ENCODE measurements around the gene B4GALNT4. TPM values are rescaled to one million over a fixed set of nuclear protein-coding genes. Genes with fewer than 3 reads are reported as not detected.
"Not testable (repeated sequence)": the region's sequence is repeated elsewhere in the genome, so short reads cannot be mapped to it uniquely, and the experiment has no call there.

Gene B4GALNT4
- polyA plus RNA-seq (2012; ENCODE audit: low read depth, missing spikeins), result 0.22 TPM

DNA sequence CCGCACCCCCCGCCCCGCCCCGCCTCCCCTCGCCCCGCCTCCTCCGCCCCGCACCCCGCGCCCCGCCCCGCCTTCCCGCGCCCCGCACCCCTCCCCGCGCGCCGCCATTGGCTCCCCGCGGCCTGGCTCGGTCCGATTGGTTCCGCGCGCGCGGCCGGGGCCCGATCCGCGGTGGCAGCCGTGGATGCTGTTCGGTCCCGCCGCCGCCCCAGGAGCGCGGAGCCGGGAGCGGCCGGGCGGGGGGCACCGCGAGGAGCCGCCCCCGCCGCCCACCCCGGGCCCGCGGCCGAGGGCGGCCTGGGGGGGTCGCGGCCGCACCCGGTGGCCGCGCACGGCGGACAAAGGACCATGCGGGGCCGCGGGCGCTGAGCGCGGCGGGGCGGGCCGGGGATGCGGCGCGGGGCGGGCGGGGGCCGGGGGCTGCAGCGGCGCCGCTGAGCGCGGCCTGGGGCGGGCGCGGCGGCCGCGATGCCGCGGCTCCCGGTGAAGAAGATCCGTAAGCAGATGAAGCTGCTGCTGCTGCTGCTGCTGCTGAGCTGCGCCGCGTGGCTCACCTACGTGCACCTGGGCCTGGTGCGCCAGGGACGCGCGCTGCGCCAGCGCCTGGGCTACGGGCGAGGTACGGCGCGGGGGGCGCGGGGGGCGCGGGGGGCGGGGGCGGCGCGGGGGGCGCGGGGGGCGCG lies at the start of gene B4GALNT4:
TSS of gene B4GALNT4 (plus strand) at position 164 of the 683 bp plus-strand sequence. CDS start at position 469, 305 bp downstream.
- no peak for TF ChIP-seq POLR2A (IDR thresholded peaks at IDR 0.05; ENCODE audit: low read depth, low read length)
- TF ChIP-seq TAF1 (IDR thresholded peaks at IDR 0.05; ENCODE audit: low read depth, low read length), result no peak
- no peak for TF ChIP-seq POLR2AphosphoS5 (IDR thresholded peaks at IDR 0.05; ENCODE audit: low read depth, low read length)
- TF ChIP-seq POU2F2 (IDR thresholded peaks at IDR 0.05; ENCODE audit: low read depth, low read length), result no peak
- TF ChIP-seq PAX5 (IDR thresholded peaks at IDR 0.05; ENCODE audit: insufficient read depth, low read length, severe bottlenecking), result no peak
- no peak for TF ChIP-seq SPI1 (IDR thresholded peaks at IDR 0.05; ENCODE audit: low read depth, low read length)
- FAIRE-seq (peak; percentile 28), DNase-seq (ENCODE audit: insufficient read length, low spot score) (peak; percentile 53)

DNA sequence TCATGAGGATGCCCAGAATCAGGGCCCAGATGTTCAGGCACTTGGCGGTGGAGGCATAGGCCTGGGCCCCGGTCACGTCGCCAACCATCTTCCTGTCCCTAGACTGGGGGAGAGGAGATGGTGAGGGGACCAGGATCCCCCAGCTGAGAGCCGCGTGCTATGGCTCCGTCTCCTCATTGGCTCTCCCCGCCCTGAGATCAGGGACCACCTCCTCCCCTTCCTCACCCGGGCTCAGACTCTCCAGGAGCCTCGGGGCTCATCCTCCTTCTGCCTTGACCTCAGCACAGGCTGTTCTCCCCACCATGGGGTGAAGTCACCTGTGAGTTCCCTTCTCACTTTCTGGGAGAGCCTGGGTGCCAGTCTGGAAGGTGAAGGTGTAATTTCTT lies 49.4 kb upstream of the B4GALNT4 start:
- not testable (repeated sequence) for DNase-seq (ENCODE audit: insufficient read length, low spot score); FAIRE-seq

DNA sequence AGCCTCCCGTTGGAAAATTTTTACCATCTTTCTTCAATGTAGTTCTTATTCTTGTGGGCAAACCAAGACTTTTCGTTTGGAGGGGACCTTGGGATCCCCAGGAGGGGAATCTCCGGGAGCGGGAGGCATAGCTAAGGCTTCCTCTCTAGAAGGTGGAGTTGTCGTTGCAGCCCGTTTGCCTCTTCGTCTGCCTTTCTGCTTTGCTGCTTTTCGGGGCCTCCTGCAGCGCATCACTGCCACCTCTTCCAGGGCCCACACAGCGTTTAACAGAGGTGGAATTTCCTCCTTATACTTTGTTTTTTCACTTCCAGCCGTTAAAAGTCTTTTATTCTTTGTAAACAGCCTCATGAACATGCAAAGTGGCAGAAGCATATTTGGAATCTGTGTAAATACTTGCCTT lies 45.1 kb upstream of the B4GALNT4 start:
- DNase-seq (ENCODE audit: insufficient read length, low spot score), result no peak
- no peak for TF ChIP-seq POU2F2 (IDR thresholded peaks at IDR 0.05; ENCODE audit: low read depth, low read length)
- TF ChIP-seq TAF1 (IDR thresholded peaks at IDR 0.05; ENCODE audit: low read depth, low read length), result no peak
- TF ChIP-seq SPI1 (IDR thresholded peaks at IDR 0.05; ENCODE audit: low read depth, low read length), result no peak
- TF ChIP-seq POLR2A (IDR thresholded peaks at IDR 0.05; ENCODE audit: low read depth, low read length), result no peak
- no peak for TF ChIP-seq PAX5 (IDR thresholded peaks at IDR 0.05; ENCODE audit: insufficient read depth, low read length, severe bottlenecking)
- no peak for TF ChIP-seq POLR2AphosphoS5 (IDR thresholded peaks at IDR 0.05; ENCODE audit: low read depth, low read length)
- FAIRE-seq, result no peak

DNA sequence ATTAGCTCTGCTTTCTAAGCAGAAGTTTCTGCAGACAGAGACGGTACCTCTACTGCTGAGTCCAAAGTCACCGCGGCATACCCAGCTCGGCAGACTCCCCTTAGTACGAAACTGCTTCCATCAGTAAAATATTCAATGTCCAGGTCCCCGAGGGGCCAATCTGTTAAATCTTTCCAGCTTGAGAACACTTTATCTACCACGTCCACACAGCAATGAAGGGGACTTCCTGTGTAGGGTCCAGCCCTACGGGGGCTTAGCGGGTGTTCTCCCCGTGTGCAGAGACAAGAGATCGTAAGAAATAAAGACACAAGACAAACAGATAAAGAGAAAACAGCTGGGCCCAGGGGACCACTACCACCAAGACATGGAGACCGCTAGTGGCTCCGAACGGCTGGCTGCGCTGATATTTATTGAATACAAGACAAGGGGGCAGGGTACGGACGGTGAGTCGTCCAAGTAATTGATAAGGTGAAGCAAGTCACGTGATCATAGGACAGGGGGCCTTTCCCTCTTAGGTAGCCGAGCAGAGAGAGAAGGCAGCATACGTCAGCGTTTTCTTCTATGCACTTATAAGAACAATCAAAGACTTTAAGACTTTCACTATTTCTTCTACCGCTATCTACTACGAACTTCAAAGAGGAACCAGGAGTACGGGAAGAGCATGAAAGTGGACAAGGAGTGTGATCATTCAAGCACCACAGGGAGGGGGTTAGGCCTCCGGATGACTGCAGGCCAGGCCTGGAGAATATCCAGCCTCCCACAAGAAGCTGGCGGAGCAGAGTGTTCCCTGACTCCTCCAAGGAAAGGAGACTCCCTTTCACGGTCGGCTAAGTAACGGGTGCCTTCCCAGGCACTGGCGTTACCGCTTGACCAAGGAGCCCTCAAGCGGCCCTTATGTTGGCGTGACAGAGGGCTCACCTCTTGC lies 44.4 kb upstream of the B4GALNT4 start:
- not testable (repeated sequence) for FAIRE-seq; DNase-seq (ENCODE audit: insufficient read length, low spot score)

GRCh38 chr11:325796-326591 lies 43.3 kb upstream of the B4GALNT4 start:
- no peak for TF ChIP-seq PAX5 (IDR thresholded peaks at IDR 0.05; ENCODE audit: insufficient read depth, low read length, severe bottlenecking)
- no peak for TF ChIP-seq POU2F2 (IDR thresholded peaks at IDR 0.05; ENCODE audit: low read depth, low read length)
- no peak for TF ChIP-seq TAF1 (IDR thresholded peaks at IDR 0.05; ENCODE audit: low read depth, low read length)
- no peak for TF ChIP-seq POLR2AphosphoS5 (IDR thresholded peaks at IDR 0.05; ENCODE audit: low read depth, low read length)
- TF ChIP-seq POLR2A (IDR thresholded peaks at IDR 0.05; ENCODE audit: low read depth, low read length), result no peak
- no peak for TF ChIP-seq SPI1 (IDR thresholded peaks at IDR 0.05; ENCODE audit: low read depth, low read length)
- FAIRE-seq (peak; percentile 64), DNase-seq (ENCODE audit: insufficient read length, low spot score) (no peak)

DNA sequence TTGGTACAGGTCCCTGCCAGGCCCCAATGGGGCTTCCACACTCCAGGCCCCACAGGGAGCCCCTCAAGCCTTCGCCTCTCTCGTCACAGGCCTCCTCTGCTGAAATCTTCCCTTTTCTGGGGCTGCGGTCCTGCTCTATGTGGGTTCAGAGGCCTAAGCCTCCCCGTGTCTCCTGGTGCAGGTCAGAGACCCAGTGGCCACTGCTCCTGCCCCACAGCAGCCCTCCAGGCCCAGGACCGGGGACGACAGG lies 42.8 kb upstream of the B4GALNT4 start:
- FAIRE-seq (no peak), DNase-seq (ENCODE audit: insufficient read length, low spot score) (no peak)
- no peak for TF ChIP-seq PAX5 (IDR thresholded peaks at IDR 0.05; ENCODE audit: insufficient read depth, low read length, severe bottlenecking)

GRCh38 chr11:326842-327580 lies 42.3 kb upstream of the B4GALNT4 start:
- DNase-seq (ENCODE audit: insufficient read length, low spot score) (peak; percentile 71), FAIRE-seq (peak; percentile 93)
- TF ChIP-seq TAF1 (IDR thresholded peaks at IDR 0.05; ENCODE audit: low read depth, low read length) (peak; percentile 41; the same call in 1 of the 2 replicates), POLR2AphosphoS5 (IDR thresholded peaks at IDR 0.05; ENCODE audit: low read depth, low read length) (no peak), POLR2A (IDR thresholded peaks at IDR 0.05; ENCODE audit: low read depth, low read length) (peak; percentile 47; the same call in 1 of the 2 replicates), SPI1 (IDR thresholded peaks at IDR 0.05; ENCODE audit: low read depth, low read length) (peak; percentile 95), PAX5 (IDR thresholded peaks at IDR 0.05; ENCODE audit: insufficient read depth, low read length, severe bottlenecking) (no peak), POU2F2 (IDR thresholded peaks at IDR 0.05; ENCODE audit: low read depth, low read length) (no peak)

DNA sequence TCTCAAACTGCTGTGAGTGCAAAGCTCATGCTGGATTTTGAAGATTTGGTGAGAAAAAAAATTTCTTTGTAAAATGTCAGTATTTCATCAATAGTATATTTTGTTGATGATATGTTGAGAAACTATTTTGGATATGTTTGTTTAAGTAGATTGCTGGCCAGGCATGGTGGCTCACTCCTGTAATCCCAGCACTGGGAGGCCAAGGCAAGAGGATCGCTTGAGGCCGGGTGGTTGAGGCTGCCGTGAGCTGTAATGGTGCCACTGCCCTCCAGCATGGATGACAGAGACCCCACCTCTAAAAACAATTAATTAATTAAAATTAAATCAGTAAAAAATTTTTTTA lies 41.7 kb upstream of the B4GALNT4 start:
- no peak for DNase-seq (ENCODE audit: insufficient read length, low spot score)
- no peak for FAIRE-seq

DNA sequence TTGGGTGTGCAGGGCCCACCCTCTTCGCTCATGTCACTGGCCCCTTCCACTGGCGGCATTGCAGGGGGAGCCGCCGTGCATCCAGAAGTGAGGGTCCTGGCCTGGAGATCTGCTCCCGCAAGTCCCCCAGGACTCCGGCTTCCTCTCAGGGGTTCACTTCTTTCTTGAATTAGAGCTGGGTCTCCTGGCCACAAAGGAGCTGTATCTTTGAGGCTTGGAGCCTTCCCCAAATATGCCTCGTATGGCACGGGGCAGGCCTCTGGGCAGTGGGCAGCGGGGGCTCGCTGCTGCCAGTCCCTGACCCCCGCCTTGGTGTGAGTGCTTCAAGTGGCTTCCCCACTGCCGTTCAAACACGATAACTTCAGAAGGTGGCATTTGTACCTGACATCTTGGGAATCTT lies 41.3 kb upstream of the B4GALNT4 start:
- TF ChIP-seq POLR2AphosphoS5 (IDR thresholded peaks at IDR 0.05; ENCODE audit: low read depth, low read length) (no peak), PAX5 (IDR thresholded peaks at IDR 0.05; ENCODE audit: insufficient read depth, low read length, severe bottlenecking) (no peak), TAF1 (IDR thresholded peaks at IDR 0.05; ENCODE audit: low read depth, low read length) (no peak), SPI1 (IDR thresholded peaks at IDR 0.05; ENCODE audit: low read depth, low read length) (no peak), POLR2A (IDR thresholded peaks at IDR 0.05; ENCODE audit: low read depth, low read length) (no peak), POU2F2 (IDR thresholded peaks at IDR 0.05; ENCODE audit: low read depth, low read length) (no peak)
- DNase-seq (ENCODE audit: insufficient read length, low spot score) (no peak), FAIRE-seq (no peak)

More for the DNA sequence above, 41.7 kb upstream of the B4GALNT4 start:
- no peak for TF ChIP-seq TAF1 (IDR thresholded peaks at IDR 0.05; ENCODE audit: low read depth, low read length)
- TF ChIP-seq POLR2A (IDR thresholded peaks at IDR 0.05; ENCODE audit: low read depth, low read length), result no peak
- no peak for TF ChIP-seq POU2F2 (IDR thresholded peaks at IDR 0.05; ENCODE audit: low read depth, low read length)
- TF ChIP-seq POLR2AphosphoS5 (IDR thresholded peaks at IDR 0.05; ENCODE audit: low read depth, low read length), result no peak
- TF ChIP-seq PAX5 (IDR thresholded peaks at IDR 0.05; ENCODE audit: insufficient read depth, low read length, severe bottlenecking), result no peak
- no peak for TF ChIP-seq SPI1 (IDR thresholded peaks at IDR 0.05; ENCODE audit: low read depth, low read length)

- not testable (repeated sequence) for DNase-seq (ENCODE audit: insufficient read length, low spot score); FAIRE-seq
Observed at GRCh38 chr11:328516-329100, 40.7 kb upstream of the B4GALNT4 start.
